ENCODE data around the gene DCAF15.

The DCAF15 gene

GRCh38 chr19:13995017-13995728, 42.9 kb downstream of the DCAF15 start:
- DNase-seq (ENCODE audit: low read depth) = no peak

GRCh38 chr19:13995878-13996765, 43.8 kb downstream of the DCAF15 start:
- DNase-seq (ENCODE audit: low read depth) = no peak

DNA sequence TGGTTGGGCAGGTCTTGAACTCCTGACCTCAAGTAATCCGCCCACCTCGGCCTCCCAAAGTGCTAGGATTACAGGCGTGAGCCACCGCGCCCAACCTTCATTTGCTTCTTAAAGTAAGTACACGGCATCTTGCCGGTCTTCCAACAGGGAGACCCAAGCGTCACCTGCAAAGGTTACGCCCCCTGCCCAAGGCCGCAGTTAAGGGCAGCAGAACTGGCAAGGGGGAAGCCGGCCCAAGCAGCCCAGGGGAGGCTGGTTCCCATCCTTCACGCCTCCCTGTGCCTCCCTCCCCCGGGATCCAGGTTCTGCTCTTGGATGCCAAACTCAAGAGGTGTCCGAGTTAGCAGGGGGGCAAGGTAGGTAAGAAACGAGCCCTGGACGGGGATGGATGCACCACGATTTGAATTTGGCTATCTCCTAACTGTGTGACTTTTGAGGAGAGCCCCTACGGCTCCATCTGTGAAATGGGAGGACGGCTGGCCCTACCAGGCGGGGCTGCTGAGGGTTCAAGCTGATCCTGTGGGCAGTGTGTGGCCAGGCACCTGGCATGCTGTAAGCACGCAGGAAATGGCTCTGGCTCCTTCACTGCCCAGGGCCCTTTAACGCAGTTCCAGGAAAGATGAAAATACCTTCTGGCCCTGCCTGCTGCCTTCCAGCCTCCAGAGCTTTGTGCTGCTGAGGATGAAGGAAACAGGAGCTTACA, 44.8 kb downstream of the DCAF15 start:
- DNase-seq (ENCODE audit: low read depth) = no peak

GRCh38 chr19:13997631-13997962, 45.3 kb downstream of the DCAF15 start:
- DNase-seq (ENCODE audit: low read depth) = no peak

- DNase-seq (ENCODE audit: low read depth) = no peak
Measured at GRCh38 chr19:13998426-13998825, 46.1 kb downstream of the DCAF15 start.

DNA sequence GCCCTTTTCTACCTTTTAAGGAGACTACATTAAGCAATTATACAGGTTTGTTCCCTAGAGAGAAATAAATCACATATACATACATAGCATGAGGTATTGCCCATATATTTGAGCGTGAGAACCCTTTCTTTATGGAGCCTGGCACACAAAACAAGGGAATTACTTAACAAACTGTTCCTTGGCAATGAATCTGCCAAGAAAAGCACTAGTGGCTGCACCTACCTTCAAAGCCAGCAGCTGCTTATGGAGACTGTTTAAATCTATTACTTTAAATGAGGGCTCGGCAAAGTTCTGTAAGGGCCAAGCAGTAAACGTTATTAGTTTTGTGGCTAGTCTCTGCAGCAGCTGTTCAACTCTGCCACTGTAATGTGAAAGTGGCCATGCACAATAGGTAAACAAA, 46.8 kb downstream of the DCAF15 start:
- no peak for DNase-seq (ENCODE audit: low read depth)

DNA sequence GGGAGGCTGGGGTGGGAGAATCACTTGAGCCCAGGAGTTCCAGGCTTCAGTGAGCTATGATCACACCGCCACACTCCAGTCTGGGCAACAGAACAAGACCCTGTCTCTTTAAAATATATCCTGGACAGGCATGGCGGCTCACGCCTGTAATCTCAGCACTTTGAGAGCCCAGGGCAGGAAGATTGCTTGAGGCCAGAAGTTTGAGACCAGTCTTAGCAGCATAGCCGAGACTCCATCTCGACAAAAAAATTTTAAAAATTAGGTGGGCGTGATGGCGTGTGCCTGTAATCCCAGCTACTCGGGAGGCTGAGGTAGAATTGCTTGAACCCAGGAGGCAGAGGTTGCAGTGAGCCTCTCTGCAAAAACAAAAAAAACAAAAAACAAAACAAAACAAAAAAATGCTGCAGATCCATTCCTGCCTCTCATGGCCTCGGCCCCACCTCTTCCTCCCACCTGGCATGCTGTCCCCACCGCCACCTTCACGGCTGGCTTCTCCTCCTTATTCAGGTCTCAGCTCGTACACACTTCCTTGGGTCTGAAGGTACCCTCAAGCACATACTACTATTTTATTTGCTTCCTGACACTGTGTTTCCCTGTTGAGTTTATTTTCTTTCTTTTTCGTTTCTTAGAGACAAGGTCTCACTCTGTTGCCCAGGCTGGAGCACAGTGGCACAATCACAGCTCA, 48.5 kb downstream of the DCAF15 start:
- no peak for DNase-seq (ENCODE audit: low read depth)

GRCh38 chr19:14002571-14003250, 50.4 kb downstream of the DCAF15 start:
- DNase-seq (ENCODE audit: low read depth) = no peak

- no peak for DNase-seq (ENCODE audit: low read depth)
Measured at GRCh38 chr19:14003251-14004055, 51.1 kb downstream of the DCAF15 start.

- DNase-seq (ENCODE audit: low read depth) = no peak
Measured at GRCh38 chr19:14004619-14005348, 52.5 kb downstream of the DCAF15 start.

DNA sequence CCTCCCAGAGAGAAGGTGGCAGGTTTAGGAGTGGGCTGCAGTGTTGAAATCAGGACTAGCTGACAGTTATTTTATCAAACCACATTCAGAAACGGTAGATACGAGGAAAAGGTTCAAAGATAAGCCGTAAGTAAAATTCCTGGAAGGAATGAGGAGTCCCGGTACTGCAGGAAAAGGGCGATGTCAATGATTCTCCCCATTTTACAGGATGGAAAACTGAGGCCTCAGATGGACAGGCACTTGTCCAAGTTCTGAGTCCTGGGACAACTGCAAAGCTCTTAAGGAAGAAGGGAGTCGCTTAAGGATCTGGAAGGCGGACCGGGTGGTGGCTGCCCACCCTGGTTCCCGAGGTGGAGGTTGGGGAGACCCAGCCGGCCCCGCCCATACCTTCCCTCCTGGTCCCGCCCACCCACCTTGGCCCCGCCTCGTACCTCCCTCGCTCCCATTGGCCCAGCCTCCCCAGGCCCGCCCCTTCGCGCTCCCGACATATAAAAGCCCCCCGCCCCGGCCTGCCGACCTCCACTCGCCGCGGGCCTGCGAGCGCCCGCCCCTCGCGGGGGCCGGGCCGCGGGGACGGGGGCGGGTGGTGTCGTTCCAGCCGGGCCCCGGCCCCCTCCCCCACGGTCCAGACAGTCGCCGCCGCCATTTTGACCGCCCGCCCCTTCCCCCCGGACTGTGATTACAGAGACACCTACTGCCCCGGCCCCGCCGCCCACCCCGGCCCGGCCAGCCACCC, 53.2 kb downstream of the DCAF15 start:
- DNase-seq (ENCODE audit: low read depth) = peak; percentile 90

- peak; percentile 99 for DNase-seq (ENCODE audit: low read depth)
Measured at GRCh38 chr19:14006085-14006765, 53.9 kb downstream of the DCAF15 start, which contains the start of gene RFX1. RFX1 (minus strand) TSS chr19:14006320; CDS start chr19:13993843, 12,477 bp downstream.

DNA sequence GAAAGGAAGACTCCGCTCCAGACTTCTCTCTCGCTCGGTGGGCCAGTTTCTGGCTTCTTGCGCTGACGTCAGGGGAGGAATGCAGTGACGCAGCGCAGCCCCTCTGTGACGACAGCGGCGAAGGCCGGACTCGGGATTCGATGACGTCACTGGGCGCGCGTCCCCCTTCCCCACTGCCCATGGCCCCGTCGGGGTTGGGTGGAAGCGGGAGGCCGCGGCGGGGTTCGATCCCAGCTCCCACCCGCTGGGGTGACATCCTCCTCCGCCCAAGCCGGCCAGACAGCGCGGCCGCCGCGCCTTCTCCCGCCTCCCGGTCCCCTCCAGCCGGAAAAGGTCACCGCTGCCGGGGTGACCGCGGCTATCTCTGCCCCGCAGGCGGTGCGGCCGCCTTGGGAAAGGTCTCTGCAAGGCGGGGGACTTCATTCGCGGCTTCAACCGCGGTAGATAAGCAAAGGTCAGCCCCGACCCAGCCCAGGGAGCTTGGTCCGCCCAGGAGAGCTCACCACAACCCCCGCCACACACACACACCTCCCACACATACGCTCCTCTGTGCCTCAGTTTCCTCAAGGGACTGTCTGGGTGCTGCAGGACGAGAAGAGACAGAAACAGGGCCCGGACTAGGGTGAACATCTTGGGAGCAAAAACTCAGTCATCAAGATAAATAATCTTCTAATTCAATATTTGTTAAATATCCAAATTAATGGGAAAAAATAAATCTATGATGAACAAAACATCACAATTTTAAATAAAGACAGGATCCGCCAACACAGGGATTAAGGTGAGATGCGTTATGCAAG, 54.7 kb downstream of the DCAF15 start:
- no peak for DNase-seq (ENCODE audit: low read depth)
